Astrocyte (in vitro differentiated cells and primary cell): ENCODE results near the gene IFI30.

Experiments
- EZH2 ChIP-seq: IDR thresholded peaks from 2 replicates; pipeline ENCODE4 v1.6.1; 2012; ENCODE audit warnings: mild to moderate bottlenecking, low read length, inconsistent platforms; ENCODE audit not compliant: insufficient read depth
- TF ChIP-seq, protein P1 (sequence below): IDR thresholded peaks from 2 replicates; pipeline ENCODE4 v1.5.1; 2011; ENCODE audit warnings: low read depth, mild to moderate bottlenecking, inconsistent platforms, low read length, moderate library complexity; ENCODE audit not compliant: insufficient read depth

DNA sequence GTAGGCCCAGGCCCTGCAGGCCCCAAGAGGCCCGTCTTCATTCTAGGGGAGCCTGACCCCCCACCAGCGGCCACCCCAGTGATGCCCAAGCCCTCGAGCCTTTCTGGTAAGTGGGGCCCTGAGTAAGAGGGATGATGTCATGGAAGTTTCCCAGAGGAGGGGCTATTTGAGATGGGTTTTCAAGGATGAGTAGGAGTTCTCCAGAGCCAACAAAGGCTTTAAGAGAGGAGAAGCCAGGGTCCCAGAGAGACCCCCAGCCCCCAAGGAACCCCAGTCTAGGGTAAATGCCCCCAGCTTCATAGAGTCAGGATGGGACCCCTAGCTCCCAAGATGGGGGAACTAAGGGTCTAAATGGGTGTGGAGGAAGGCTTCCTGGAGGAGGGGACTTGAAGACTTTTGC, 29.7 kb upstream of the IFI30 start:
- TF ChIP-seq, protein P1, sequence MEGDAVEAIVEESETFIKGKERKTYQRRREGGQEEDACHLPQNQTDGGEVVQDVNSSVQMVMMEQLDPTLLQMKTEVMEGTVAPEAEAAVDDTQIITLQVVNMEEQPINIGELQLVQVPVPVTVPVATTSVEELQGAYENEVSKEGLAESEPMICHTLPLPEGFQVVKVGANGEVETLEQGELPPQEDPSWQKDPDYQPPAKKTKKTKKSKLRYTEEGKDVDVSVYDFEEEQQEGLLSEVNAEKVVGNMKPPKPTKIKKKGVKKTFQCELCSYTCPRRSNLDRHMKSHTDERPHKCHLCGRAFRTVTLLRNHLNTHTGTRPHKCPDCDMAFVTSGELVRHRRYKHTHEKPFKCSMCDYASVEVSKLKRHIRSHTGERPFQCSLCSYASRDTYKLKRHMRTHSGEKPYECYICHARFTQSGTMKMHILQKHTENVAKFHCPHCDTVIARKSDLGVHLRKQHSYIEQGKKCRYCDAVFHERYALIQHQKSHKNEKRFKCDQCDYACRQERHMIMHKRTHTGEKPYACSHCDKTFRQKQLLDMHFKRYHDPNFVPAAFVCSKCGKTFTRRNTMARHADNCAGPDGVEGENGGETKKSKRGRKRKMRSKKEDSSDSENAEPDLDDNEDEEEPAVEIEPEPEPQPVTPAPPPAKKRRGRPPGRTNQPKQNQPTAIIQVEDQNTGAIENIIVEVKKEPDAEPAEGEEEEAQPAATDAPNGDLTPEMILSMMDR: no peak
- no peak for TF ChIP-seq EZH2
